HCT116 (cell line): ENCODE measurements around the gene CD27. TPM values are rescaled to one million over a fixed set of nuclear protein-coding genes. Genes with fewer than 3 reads are reported as not detected.

Experiments
- ATAC-seq: fragments of 200-7000 bp; cut with Tn5 transposase; 2 replicates; pipeline ENCODE4 v1.9.1; 2020; ENCODE audit warnings: mild to moderate bottlenecking, moderate library complexity
- BruUV-seq: library from RNA; stranded (reverse); fragments of 400-500 nt; replicated peaks from 2 replicates; lab custom pipeline; 2021; lab: Mats Ljungman, UMichigan
- CTCF ChIA-PET: fragments of 300-600 bp; sonication (Branson Sonifier 250); formaldehyde crosslinking; loops from one replicate; lab custom pipeline; 2021; ENCODE audit warnings: antibody characterized with exemption; lab: Charles Lee
- POLR2A ChIA-PET: fragments of 300-600, 350-600 bp; sonication (Branson Sonifier 250); formaldehyde crosslinking; loops from one replicate; lab custom pipeline; 2021; ENCODE audit warnings: antibody characterized with exemption; lab: Charles Lee
- RAD21 ChIA-PET, 2 experiments: fragments of 300-600 bp; sonication (Branson Sonifier 250); formaldehyde crosslinking; loops; one replicate each; lab custom pipeline; 2023; ENCODE audit warnings: low total read pairs in 2 of 2; ENCODE audit not compliant: uncharacterized antibody in 2 of 2, unreplicated experiment in 2 of 2, low non-redundant PET in 1 of 2; lab: Charles Lee
- DNase-seq: peaks from one replicate; pipeline ENCODE4 v3.0.0-alpha.2; 2010; ENCODE audit warnings: low read depth, low spot score
- H2AFZ ChIP-seq: fragments of 200-600 bp; shearing (Covaris generic), sonication (generic); 2 replicates; pipeline ENCODE4 v1.6.1; 2017; ENCODE audit warnings: low read depth, mixed run types, mixed read lengths, antibody characterized with exemption, low read length; ENCODE audit not compliant: poor library complexity, severe bottlenecking
- H3K27ac ChIP-seq: 2 replicates; pipeline ENCODE4 v1.5.1; 2012; ENCODE audit warnings: low read depth, low read length
- H3K27me3 ChIP-seq: fragments of 200-600 bp; sonication (generic); 2 replicates; pipeline ENCODE4 v1.6.1; 2016; ENCODE audit warnings: mixed run types, low read length, mixed read lengths; ENCODE audit not compliant: insufficient read depth
- H3K36me3 ChIP-seq, 2 experiments: fragments of 200-500 bp in 1 of 2; fragments of 200-600 bp in 1 of 2; sonication (Bioruptor generic) in 1 of 2; sonication (generic) in 1 of 2; 2 replicates each; pipeline versions ENCODE4 v1.5.1 to v1.6.1; 2014 to 2016; ENCODE audit warnings: low read length in 2 of 2, inconsistent platforms in 1 of 2, mixed read lengths in 1 of 2, mixed run types in 1 of 2; ENCODE audit not compliant: insufficient read depth in 2 of 2, control insufficient read depth in 1 of 2
- H3K4me1 ChIP-seq, 2 experiments: fragments of 200-600 bp in 1 of 2; sonication (generic) in 1 of 2; 2 replicates each; pipeline versions ENCODE4 v1.5.1 to v1.6.1; 2012 to 2017; ENCODE audit warnings: low read length in 2 of 2, inconsistent platforms in 1 of 2, mild to moderate bottlenecking in 1 of 2, mixed read lengths in 1 of 2, mixed run types in 1 of 2, moderate library complexity in 1 of 2; ENCODE audit not compliant: insufficient read depth in 2 of 2, control insufficient read depth in 1 of 2
- H3K4me2 ChIP-seq: fragments of 200-600 bp; sonication (generic); 2 replicates; pipeline ENCODE4 v1.6.1; 2017; ENCODE audit warnings: mixed run types, low read length, mixed read lengths
- H3K4me3 ChIP-seq, 2 experiments: fragments of 200-600 bp in 1 of 2; sonication (generic) in 1 of 2; replicated peaks in 1 of 2; 2 replicates each; pipeline ENCODE4 v1.5.1; 2011 to 2016; ENCODE audit warnings: low read length in 2 of 2, control low read depth in 1 of 2, low read depth in 1 of 2, mild to moderate bottlenecking in 1 of 2, mixed read lengths in 1 of 2, mixed run types in 1 of 2
- H3K79me2 ChIP-seq: fragments of 200-600 bp; sonication (generic); 2 replicates; pipeline ENCODE4 v1.6.1; 2017; ENCODE audit warnings: mild to moderate bottlenecking, mixed run types, low read length, moderate library complexity, mixed read lengths; ENCODE audit not compliant: insufficient read depth
- H3K9ac ChIP-seq: fragments of 200-600 bp; sonication (generic); 2 replicates; pipeline ENCODE4 v1.6.1; 2016; ENCODE audit warnings: low read length, mixed read lengths
- H3K9me2 ChIP-seq: fragments of 200-600 bp; sonication (generic), shearing (Covaris generic); 2 replicates; pipeline ENCODE4 v1.6.1; 2017; ENCODE audit warnings: mixed run types, mild to moderate bottlenecking, moderate library complexity; ENCODE audit not compliant: insufficient read depth
- H3K9me3 ChIP-seq, 2 experiments: fragments of 200-500 bp in 1 of 2; fragments of 200-600 bp in 1 of 2; sonication (Bioruptor generic) in 1 of 2; sonication (generic) in 1 of 2; 2 replicates each; pipeline ENCODE4 v1.6.1; 2014 to 2017; ENCODE audit warnings: low read length in 2 of 2, mixed read lengths in 2 of 2, inconsistent platforms in 1 of 2, low read depth in 1 of 2, mild to moderate bottlenecking in 1 of 2, mixed run types in 1 of 2, moderate library complexity in 1 of 2; ENCODE audit not compliant: control insufficient read depth in 1 of 2, insufficient read depth in 1 of 2
- H4K20me1 ChIP-seq: fragments of 200-600 bp; sonication (generic), shearing (Covaris generic); 2 replicates; pipeline ENCODE4 v1.6.1; 2017; ENCODE audit warnings: mixed run types, mild to moderate bottlenecking, moderate library complexity; ENCODE audit not compliant: insufficient read depth
- CEBPB ChIP-seq: IDR thresholded peaks from 2 replicates; pipeline ENCODE4 v1.6.1; 2012; ENCODE audit warnings: low read depth
- EGR1 ChIP-seq: IDR thresholded peaks from 2 replicates; pipeline ENCODE4 v1.6.1; 2012; ENCODE audit warnings: low read depth
- EZH2 ChIP-seq: fragments of 200-600 bp; sonication (generic); IDR thresholded peaks from 2 replicates; pipeline ENCODE4 v1.6.1; 2017; ENCODE audit warnings: antibody characterized with exemption, mixed run types
- JUND ChIP-seq: IDR thresholded peaks from 2 replicates; pipeline ENCODE4 v1.6.1; 2012
- POLR2A ChIP-seq: IDR thresholded peaks from 2 replicates; pipeline ENCODE4 v1.7.0; 2011; ENCODE audit warnings: borderline replicate concordance; ENCODE audit not compliant: insufficient read depth, insufficient read length; ENCODE audit errors: extremely low read depth
- POLR2AphosphoS5 ChIP-seq: IDR thresholded peaks from 2 replicates; pipeline ENCODE4 v1.6.1; 2011; ENCODE audit warnings: mild to moderate bottlenecking, low read depth, low read length, moderate library complexity
- RAD21 ChIP-seq: IDR thresholded peaks from 2 replicates; pipeline ENCODE4 v1.6.1; 2012; ENCODE audit warnings: low read depth, mild to moderate bottlenecking
- SIN3A ChIP-seq: IDR thresholded peaks from 2 replicates; pipeline ENCODE4 v1.6.1; 2012; ENCODE audit warnings: low read depth
- SP1 ChIP-seq: IDR thresholded peaks from 2 replicates; pipeline ENCODE4 v1.6.1; 2012; ENCODE audit warnings: low read depth
- SRF ChIP-seq: IDR thresholded peaks from 2 replicates; pipeline ENCODE4 v1.6.1; 2012; ENCODE audit warnings: low read depth
- TCF7L2 ChIP-seq: IDR thresholded peaks from 2 replicates; pipeline ENCODE4 v1.7.0; 2011; ENCODE audit warnings: borderline replicate concordance, inconsistent platforms; ENCODE audit not compliant: insufficient read depth, insufficient read length; ENCODE audit errors: extremely low read depth
- YY1 ChIP-seq: IDR thresholded peaks from 2 replicates; pipeline ENCODE4 v1.6.1; 2011; ENCODE audit warnings: low read length, low read depth, moderate library complexity, mild to moderate bottlenecking; ENCODE audit not compliant: insufficient replicate concordance; ENCODE audit errors: extremely low read depth
- ZNF274 ChIP-seq: fragments of 200-500 bp; sonication (Bioruptor generic); IDR thresholded peaks from 2 replicates; pipeline ENCODE4 v1.6.1; 2014; ENCODE audit warnings: mild to moderate bottlenecking, low read depth, low read length, inconsistent platforms
- intact Hi-C: fragments of 100-400 bp; cut with micrococcal nuclease; formaldehyde crosslinking; loops from 2 replicates; pipeline ENCODE4 v1.10.0; 2022
- total RNA-seq: library from RNA; stranded (reverse); gene quantifications from one replicate; pipeline ENCODE4 v1.2.1, GENCODE V29; 2021; ENCODE audit not compliant: unreplicated experiment
- TF ChIP-seq, protein P1 (sequence below): IDR thresholded peaks from 2 replicates; pipeline ENCODE4 v1.6.1; 2012
- TF ChIP-seq, protein P2 (sequence below): IDR thresholded peaks from 2 replicates; pipeline ENCODE4 v1.6.1; 2011; ENCODE audit warnings: mild to moderate bottlenecking, low read length, moderate library complexity; ENCODE audit not compliant: insufficient replicate concordance; ENCODE audit errors: extremely low read depth
- TF ChIP-seq, protein P3 (sequence below): IDR thresholded peaks from 2 replicates; pipeline ENCODE4 v1.6.1; 2012; ENCODE audit warnings: low read depth

CD27 gene
- total RNA-seq, 1 experiment from 2014 or later: 0.25 TPM

DNA sequence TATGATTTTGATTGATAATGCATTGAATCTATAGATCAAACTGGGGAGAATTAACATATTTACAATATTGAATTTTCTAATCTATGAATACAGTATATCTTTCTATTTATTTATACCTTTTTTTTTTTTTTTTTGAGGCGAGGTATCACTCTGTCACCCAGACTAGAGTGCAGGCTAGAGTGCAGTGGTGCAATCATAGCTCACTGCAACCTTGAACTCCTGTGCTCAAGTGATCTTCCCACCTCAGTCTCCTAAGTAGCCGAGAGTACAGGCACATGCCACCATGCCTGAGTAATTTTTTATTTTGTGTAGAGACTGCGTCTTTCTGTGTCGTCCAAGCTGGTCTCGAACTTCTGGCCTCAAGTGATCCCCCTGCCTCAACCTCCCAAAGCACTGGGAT lies 40.4 kb upstream of the CD27 start:
- no peaks in the 10 kb centered on the region for H4K20me1 ChIP-seq
- ChIA-PET POLR2A (interaction anchor here (0.7 kb wide), 2 partner anchors 20 to 130 kb away, joined by 3 read pairs; partner anchors contain the start of gene GAPDH), CTCF (no interaction called here), RAD21 (no interaction called here)
- H3K79me2 ChIP-seq: no peaks in the 10 kb centered on the region
- H3K36me3 ChIP-seq: no peaks in the 10 kb centered on the region
- H3K27me3 ChIP-seq: no peaks in the 10 kb centered on the region
- H3K9me3 ChIP-seq: no peaks in the 10 kb centered on the region
- H3K4me3 ChIP-seq: no peak overlapping the region
- intact Hi-C loops: no loop called here
- H2AFZ ChIP-seq: no peak overlapping the region
- no peak overlapping the region for H3K27ac ChIP-seq
- no peak overlapping the region for H3K9ac ChIP-seq
- no TSS peak for BruUV-seq
- H3K9me2 ChIP-seq: no peaks in the 10 kb centered on the region
- DNase-seq (no peak), ATAC-seq (no peak)
- TF ChIP-seq, protein P1, sequence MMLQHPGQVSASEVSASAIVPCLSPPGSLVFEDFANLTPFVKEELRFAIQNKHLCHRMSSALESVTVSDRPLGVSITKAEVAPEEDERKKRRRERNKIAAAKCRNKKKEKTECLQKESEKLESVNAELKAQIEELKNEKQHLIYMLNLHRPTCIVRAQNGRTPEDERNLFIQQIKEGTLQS: no peak
- TF ChIP-seq YY1 (no peak), RAD21 (no peak), CEBPB (no peak), POLR2AphosphoS5 (no peak), POLR2A (no peak), ZNF274 (no peak), SIN3A (no peak), SRF (no peak), SP1 (no peak), JUND (no peak), TCF7L2 (no peak), EGR1 (no peak), EZH2 (no peak)
- TF ChIP-seq, protein P2, sequence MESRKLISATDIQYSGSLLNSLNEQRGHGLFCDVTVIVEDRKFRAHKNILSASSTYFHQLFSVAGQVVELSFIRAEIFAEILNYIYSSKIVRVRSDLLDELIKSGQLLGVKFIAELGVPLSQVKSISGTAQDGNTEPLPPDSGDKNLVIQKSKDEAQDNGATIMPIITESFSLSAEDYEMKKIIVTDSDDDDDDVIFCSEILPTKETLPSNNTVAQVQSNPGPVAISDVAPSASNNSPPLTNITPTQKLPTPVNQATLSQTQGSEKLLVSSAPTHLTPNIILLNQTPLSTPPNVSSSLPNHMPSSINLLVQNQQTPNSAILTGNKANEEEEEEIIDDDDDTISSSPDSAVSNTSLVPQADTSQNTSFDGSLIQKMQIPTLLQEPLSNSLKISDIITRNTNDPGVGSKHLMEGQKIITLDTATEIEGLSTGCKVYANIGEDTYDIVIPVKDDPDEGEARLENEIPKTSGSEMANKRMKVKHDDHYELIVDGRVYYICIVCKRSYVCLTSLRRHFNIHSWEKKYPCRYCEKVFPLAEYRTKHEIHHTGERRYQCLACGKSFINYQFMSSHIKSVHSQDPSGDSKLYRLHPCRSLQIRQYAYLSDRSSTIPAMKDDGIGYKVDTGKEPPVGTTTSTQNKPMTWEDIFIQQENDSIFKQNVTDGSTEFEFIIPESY: no peak
- TF ChIP-seq, protein P3, sequence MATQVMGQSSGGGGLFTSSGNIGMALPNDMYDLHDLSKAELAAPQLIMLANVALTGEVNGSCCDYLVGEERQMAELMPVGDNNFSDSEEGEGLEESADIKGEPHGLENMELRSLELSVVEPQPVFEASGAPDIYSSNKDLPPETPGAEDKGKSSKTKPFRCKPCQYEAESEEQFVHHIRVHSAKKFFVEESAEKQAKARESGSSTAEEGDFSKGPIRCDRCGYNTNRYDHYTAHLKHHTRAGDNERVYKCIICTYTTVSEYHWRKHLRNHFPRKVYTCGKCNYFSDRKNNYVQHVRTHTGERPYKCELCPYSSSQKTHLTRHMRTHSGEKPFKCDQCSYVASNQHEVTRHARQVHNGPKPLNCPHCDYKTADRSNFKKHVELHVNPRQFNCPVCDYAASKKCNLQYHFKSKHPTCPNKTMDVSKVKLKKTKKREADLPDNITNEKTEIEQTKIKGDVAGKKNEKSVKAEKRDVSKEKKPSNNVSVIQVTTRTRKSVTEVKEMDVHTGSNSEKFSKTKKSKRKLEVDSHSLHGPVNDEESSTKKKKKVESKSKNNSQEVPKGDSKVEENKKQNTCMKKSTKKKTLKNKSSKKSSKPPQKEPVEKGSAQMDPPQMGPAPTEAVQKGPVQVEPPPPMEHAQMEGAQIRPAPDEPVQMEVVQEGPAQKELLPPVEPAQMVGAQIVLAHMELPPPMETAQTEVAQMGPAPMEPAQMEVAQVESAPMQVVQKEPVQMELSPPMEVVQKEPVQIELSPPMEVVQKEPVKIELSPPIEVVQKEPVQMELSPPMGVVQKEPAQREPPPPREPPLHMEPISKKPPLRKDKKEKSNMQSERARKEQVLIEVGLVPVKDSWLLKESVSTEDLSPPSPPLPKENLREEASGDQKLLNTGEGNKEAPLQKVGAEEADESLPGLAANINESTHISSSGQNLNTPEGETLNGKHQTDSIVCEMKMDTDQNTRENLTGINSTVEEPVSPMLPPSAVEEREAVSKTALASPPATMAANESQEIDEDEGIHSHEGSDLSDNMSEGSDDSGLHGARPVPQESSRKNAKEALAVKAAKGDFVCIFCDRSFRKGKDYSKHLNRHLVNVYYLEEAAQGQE: no peak
- H3K4me1 ChIP-seq: no peaks in the 10 kb centered on the region
- H3K4me2 ChIP-seq: no peak overlapping the region
